Thyroid gland (tissue), 4 donors: ENCODE results near the gene FRAS1. TPM values are rescaled to one million over a fixed set of nuclear protein-coding genes. Genes with fewer than 3 reads are reported as not detected.

Experiments used
- DNase-seq, 2 donors: peaks; one replicate each; pipeline ENCODE4 v3.0.0-alpha.2; 2019
- H3K27ac ChIP-seq, 3 donors: fragments of 200-600 bp; sonication (generic); 1 replicate in 2 of 3; 2 replicates in 1 of 3; pipeline ENCODE4 v1.5.1; 2016 to 2019; ENCODE audit warnings: mild to moderate bottlenecking in 1 of 3, moderate library complexity in 1 of 3
- H3K27me3 ChIP-seq: fragments of 200-600 bp; sonication (generic); one replicate; pipeline ENCODE4 v1.5.1; 2019
- H3K36me3 ChIP-seq, 2 donors: fragments of 200-600 bp; sonication (generic); one replicate each; pipeline ENCODE4 v1.5.1; 2016 to 2019
- H3K4me1 ChIP-seq, 2 donors: fragments of 200-600 bp; sonication (generic); one replicate each; pipeline ENCODE4 v1.5.1; 2017 to 2019
- H3K4me3 ChIP-seq, 3 donors: fragments of 200-600 bp; sonication (generic); replicated peaks in 1 of 3; 1 replicate in 2 of 3; 2 replicates in 1 of 3; pipeline ENCODE4 v1.5.1; 2016; ENCODE audit warnings: mild to moderate bottlenecking in 1 of 3
- H3K9me3 ChIP-seq: fragments of 200-600 bp; sonication (generic); one replicate; pipeline ENCODE4 v1.5.1; 2017
- POLR2A ChIP-seq, 2 donors: fragments of 450-650 bp; IDR thresholded peaks; one replicate each; pipeline ENCODE4 v1.6.1; 2017; ENCODE audit warnings: antibody characterized with exemption in 2 of 2, mild to moderate bottlenecking in 2 of 2, moderate library complexity in 1 of 2
- WGBS, 2 donors: methylation state at CpG; one replicate each; pipeline ENCODE4 v1.1.5; 2017; 5-methylcytosine and 5-hydroxymethylcytosine counted together
- intact Hi-C: fragments of 100-400 bp; cut with DNase I; formaldehyde crosslinking; loops from one replicate; pipeline ENCODE4 v1.15.1; 2023
- total RNA-seq, 4 donors: library from RNA; depleted of rRNA; stranded (reverse); fragments of >200 nt; gene quantifications; one replicate each; pipeline ENCODE4 v1.2.3, GENCODE V29; 2016
- TF ChIP-seq, protein P1 (sequence below), 6 experiments: fragments of 200-600 bp in 3 of 6; fragments of 450-650 bp in 3 of 6; sonication (generic) in 3 of 6; IDR thresholded peaks; one replicate each; pipeline ENCODE4 v1.5.1; 2016 to 2019; ENCODE audit warnings: antibody characterized with exemption in 6 of 6, mild to moderate bottlenecking in 2 of 6, inconsistent platforms in 1 of 6, moderate library complexity in 1 of 6

The FRAS1 gene
- total RNA-seq, 4 donors from 2014 or later = 25.4 to 42.3 (median 31.7) TPM

DNA sequence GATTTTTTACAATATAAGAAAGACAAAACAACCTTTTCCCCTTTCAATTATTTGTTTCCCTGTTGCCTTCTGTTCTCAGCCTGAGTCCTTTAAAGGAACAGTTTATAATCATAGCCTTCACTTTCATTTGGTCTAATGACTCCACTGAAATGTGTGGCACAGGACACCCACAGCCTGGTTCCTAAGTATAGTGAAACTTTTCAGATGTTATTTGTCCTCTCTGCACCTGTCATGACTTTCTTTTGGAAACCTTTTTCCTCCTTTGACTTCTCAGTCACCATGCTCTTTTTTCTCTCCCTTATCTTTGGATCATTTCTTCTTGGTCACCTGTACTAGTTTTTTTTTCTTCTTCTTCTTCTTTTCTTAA, 256.6 kb downstream of the FRAS1 start:
- Histone ChIP-seq H3K27me3 (no peaks in the 10 kb centered on the region), H3K4me1 (no peaks in the 10 kb centered on the region), H3K36me3 (no peaks in the 10 kb centered on the region), H3K27ac (no peak overlapping the region), H3K4me3 (no peak overlapping the region), H3K9me3 (no peaks in the 10 kb centered on the region)
- no peak for DNase-seq
- intact Hi-C loops = no loop called here
- no peak for TF ChIP-seq POLR2A (IDR thresholded peaks at IDR 0.05)
- TF ChIP-seq, protein P1, sequence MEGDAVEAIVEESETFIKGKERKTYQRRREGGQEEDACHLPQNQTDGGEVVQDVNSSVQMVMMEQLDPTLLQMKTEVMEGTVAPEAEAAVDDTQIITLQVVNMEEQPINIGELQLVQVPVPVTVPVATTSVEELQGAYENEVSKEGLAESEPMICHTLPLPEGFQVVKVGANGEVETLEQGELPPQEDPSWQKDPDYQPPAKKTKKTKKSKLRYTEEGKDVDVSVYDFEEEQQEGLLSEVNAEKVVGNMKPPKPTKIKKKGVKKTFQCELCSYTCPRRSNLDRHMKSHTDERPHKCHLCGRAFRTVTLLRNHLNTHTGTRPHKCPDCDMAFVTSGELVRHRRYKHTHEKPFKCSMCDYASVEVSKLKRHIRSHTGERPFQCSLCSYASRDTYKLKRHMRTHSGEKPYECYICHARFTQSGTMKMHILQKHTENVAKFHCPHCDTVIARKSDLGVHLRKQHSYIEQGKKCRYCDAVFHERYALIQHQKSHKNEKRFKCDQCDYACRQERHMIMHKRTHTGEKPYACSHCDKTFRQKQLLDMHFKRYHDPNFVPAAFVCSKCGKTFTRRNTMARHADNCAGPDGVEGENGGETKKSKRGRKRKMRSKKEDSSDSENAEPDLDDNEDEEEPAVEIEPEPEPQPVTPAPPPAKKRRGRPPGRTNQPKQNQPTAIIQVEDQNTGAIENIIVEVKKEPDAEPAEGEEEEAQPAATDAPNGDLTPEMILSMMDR (IDR thresholded peaks at IDR 0.05) = no peak

- Histone ChIP-seq H3K27me3 (no peaks in the 10 kb centered on the region), H3K4me3 (no peak overlapping the region), H3K36me3 (no peaks in the 10 kb centered on the region), H3K4me1 (no peaks in the 10 kb centered on the region), H3K27ac (no peak overlapping the region), H3K9me3 (no peaks in the 10 kb centered on the region)
- 88 to 90% methylated on average over 1 of the region's 1 CpG for WGBS, 2 donors
- intact Hi-C loops = no loop called here
- no peak for DNase-seq
- TF ChIP-seq, protein P1 (IDR thresholded peaks at IDR 0.05) = no peak
- TF ChIP-seq POLR2A (IDR thresholded peaks at IDR 0.05) = no peak
Observed at GRCh38 chr4:78318126-78318525, 261.0 kb downstream of the FRAS1 start.

GRCh38 chr4:78320349-78320935, 263.3 kb downstream of the FRAS1 start:
- no peaks in the 10 kb centered on the region for H3K36me3 ChIP-seq
- TF ChIP-seq POLR2A (IDR thresholded peaks at IDR 0.05) = no peak
- TF ChIP-seq, protein P1 (IDR thresholded peaks at IDR 0.05) = no peak
- no peaks in the 10 kb centered on the region for H3K4me1 ChIP-seq
- no peaks in the 10 kb centered on the region for H3K9me3 ChIP-seq
- no peaks in the 10 kb centered on the region for H3K27me3 ChIP-seq
- H3K4me3 ChIP-seq = no peak overlapping the region
- no peak for DNase-seq
- intact Hi-C loops = no loop called here
- WGBS, 2 donors = 84 to 85% methylated on average over 4 of the region's 4 CpGs
- no peak overlapping the region for H3K27ac ChIP-seq

GRCh38 chr4:78322032-78322431, 264.9 kb downstream of the FRAS1 start:
- DNase-seq = no peak
- no peak overlapping the region for H3K27ac ChIP-seq
- intact Hi-C loops = no loop called here
- H3K4me1 ChIP-seq = no peaks in the 10 kb centered on the region
- H3K9me3 ChIP-seq = no peaks in the 10 kb centered on the region
- TF ChIP-seq POLR2A (IDR thresholded peaks at IDR 0.05) = no peak
- TF ChIP-seq, protein P1 (IDR thresholded peaks at IDR 0.05) = no peak
- no peak overlapping the region for H3K4me3 ChIP-seq
- 87 to 91% methylated on average over 5 of the region's 5 CpGs for WGBS, 2 donors
- H3K27me3 ChIP-seq = no peaks in the 10 kb centered on the region
- H3K36me3 ChIP-seq = no peaks in the 10 kb centered on the region

- TF ChIP-seq, protein P1 (IDR thresholded peaks at IDR 0.05) = no peak
- TF ChIP-seq POLR2A (IDR thresholded peaks at IDR 0.05) = no peak
- intact Hi-C loops = no loop called here
- no peaks in the 10 kb centered on the region for H3K27me3 ChIP-seq
- no peak for DNase-seq
- no peaks in the 10 kb centered on the region for H3K4me1 ChIP-seq
- H3K36me3 ChIP-seq = no peaks in the 10 kb centered on the region
- H3K9me3 ChIP-seq = no peaks in the 10 kb centered on the region
- no peak overlapping the region for H3K27ac ChIP-seq
- WGBS, 2 donors = 88 to 90% methylated on average over 3 of the region's 3 CpGs
- no peak overlapping the region for H3K4me3 ChIP-seq
Observed at GRCh38 chr4:78323439-78323838, 266.3 kb downstream of the FRAS1 start.
